ENCODE results near the gene GPR25.

GPR25 gene, protein sequence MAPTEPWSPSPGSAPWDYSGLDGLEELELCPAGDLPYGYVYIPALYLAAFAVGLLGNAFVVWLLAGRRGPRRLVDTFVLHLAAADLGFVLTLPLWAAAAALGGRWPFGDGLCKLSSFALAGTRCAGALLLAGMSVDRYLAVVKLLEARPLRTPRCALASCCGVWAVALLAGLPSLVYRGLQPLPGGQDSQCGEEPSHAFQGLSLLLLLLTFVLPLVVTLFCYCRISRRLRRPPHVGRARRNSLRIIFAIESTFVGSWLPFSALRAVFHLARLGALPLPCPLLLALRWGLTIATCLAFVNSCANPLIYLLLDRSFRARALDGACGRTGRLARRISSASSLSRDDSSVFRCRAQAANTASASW

DNA sequence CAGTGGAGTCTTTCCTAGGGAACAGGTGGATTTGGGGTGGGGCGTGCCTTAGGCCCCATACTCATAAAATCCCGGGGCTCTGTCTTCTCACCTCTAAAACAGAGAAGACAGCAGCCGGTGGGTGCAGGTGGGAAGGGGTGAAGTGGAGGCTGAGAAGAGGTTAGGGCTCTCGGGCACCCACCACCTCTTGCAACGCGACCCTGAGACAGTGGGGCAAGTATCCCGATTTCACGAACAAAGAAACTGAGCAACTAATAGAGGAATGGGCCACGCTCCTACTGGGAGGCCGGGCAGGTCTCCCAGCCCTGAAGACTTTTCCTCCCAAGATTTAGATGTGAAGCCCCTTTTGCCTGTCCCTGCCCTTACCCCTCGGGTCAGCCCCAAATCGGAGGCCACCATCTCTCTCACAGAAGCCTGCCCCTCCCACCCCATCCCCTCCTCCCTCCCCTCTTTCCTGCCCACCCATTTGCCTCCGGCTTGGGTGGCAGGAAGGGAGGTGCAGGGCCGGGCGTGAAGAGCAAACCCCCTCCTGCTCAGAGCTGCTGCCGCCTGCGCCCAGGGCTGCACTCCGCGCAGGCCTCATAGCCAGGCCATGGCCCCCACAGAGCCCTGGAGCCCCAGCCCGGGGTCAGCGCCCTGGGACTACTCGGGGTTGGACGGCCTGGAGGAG lies at the start of gene GPR25:
Gene GPR25, plus strand, starts transcription at position 536 of the 670 bp plus-strand sequence. Its CDS starts 57 bp downstream, at position 593.
- no peak for DNase-seq

DNA sequence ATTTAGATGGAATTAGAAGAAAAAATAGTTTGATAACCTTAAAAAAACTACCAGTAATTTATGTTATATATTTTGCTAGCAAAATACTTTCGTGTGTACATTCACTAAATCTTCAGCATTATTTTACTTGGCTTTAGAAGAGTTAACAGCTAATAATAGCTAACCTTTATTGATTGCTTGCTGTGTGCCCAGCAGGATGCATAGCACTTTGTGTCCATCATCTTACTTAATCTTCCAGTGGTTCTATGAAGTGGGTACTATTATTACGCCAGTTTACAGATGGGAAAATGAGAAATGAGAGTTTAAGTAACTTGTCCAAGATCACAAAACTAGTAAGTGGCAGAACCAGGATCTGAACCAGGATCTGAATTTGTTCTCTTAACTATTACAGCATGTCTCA lies 41.7 kb upstream of the GPR25 start:
- no peak for DNase-seq

DNA sequence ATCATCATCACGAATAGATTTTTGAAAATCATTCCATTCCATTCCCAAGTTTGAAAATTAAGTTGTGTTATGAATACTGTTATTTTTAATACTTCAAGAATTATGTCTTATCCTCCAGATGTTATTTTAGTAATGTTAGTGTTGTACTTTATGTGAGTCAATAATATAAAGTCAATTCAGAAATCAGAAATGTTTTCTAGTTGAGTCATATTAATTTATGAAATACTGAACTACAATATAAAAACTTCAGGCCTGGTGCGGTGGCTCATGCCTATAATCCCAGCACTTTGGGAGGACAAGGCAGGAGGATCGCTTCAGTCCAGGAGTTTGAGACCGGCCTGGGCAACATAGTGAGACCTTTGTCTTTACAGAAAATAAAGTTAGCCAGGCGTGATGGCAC lies 38.4 kb upstream of the GPR25 start:
- DNase-seq, result no peak

DNA sequence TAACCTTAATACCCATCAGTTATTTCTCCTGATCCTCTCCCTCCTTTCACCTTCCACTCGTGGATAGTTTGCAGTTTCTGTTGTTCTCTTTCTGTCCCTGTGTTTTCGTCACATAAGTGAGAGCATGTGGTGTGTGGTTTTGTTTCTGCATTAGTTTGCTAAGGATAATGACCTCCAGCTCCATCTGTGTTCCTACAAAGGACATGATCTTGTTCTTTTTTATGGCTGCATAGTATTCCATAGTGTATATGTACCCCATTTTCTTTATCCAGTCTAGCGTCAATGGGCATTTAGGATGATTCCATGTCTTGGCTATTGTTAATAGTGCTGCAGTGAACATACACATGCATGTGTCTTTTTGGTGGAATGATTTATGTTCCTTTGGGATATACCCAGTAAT lies 36.6 kb upstream of the GPR25 start:
- DNase-seq, result no peak

DNA sequence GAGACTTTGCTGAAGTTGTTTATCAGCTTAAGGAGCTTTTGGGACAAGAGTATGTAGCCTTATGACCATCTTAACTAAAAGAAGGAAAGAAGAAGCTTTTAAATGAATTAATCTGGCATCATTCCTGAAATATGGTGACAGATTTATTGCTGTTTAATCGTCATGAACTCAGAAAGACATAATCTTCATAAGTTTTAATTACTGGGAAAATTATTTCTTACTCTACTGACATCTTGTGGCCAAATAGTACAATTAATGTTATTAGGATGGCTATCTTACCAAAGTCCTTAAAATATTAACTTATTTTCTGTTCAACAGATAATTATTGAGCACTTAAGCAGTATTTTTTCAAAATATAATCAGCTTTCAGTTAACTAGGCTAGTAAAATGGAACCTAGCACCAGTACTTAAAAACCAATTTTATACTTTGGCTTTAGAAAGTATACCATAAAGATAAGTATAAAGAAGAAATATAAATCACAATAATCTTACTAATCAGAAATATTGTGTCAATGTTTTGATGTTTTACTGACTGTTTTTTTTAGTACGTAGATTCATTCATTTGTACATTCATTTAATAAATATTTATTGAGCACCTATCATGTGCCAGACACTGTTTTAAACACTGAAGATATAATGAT lies 34.7 kb upstream of the GPR25 start:
- DNase-seq, result no peak

DNA sequence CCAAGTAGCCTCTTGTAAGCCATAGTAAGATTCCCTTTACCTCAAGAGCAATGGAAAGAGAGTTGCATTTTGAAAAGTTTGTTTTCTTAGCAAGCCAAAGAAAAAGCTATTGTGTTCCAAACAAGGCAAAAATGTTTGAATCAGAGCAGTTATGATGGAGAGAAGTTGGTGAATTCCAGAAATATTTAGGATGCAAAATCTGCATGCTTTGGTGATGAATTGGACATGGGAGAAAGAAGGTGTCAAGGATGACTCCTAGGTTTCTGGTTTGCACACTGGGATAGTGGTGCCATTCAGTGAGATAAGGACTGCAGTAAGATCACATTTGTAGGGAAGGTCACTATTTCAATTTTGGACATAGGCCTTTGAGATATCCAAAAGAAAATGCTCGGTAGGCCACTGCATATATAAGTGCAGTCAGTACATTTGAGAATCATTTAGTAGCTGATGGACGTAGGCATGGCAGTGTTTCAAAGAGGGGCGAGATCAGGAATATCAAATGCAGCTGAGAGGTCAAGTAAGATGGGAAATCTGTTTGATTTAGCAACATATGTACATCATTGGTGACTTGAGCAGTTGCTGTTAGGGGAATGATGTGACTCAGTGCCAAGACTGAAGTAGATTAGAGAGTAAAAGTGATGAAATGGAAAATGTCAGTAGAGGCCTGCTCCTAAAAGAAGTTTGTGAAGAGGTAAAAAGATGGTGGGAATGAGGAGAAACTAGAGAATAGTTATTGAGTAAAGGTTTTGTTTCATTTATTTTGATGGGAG lies 33.9 kb upstream of the GPR25 start:
- no peak for DNase-seq

DNA sequence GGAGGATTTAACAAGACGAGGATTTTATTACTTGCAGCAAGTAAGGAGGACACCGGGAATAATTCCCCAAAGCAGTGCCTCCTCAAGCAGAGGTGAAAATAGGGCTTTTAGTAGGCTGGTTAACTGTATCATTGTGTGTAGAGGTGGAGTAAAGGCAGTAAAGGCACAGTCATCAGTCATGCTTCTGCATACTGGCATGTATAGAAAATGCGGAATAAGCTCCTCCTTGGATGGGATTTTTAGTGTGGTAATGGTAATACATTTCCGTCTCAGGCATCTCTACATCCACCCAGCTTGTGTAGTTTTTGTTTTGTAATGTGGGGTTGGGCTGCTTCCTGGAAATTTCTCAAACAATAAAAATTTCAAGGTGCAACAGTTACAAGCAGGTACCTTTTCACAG lies 27.4 kb upstream of the GPR25 start:
- DNase-seq, result no peak

DNA sequence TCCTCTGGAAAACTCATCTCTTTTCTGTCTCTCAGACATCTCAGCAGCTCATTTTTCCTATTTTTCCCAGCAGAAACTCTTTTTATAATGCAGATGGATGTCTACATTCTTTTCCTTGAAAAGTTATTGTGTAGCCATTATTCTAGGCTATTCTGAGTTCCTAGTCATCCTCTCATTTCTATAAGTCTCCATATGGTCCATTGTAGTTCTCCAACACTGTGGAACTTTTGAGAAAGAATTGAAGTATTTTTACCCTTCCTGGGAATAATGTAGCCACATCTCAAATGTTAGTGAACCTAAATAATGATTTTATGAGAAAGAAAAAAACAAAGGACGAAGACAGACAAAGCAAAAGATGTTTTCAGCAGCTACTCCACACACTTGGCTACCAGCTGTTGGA lies 26.4 kb upstream of the GPR25 start:
- DNase-seq, result no peak

DNA sequence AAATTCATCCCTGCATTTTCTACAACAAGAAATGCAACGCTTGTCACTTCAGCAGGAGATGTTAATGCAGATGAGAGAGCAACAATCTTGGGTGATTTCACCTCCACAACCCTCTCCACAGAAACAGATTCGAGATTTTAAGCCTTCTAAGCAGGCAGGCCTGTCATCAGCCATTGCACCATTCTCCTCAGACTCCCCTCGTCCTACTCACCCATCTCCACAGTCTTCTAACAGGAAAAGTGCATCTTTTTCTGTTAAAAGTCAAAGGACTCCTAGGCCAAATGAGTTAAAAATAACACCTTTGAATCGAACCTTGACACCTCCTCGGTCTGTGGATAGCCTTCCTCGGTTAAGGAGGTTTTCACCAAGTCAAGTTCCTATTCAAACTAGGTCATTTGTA lies 23.4 kb upstream of the GPR25 start:
- DNase-seq, result no peak

DNA sequence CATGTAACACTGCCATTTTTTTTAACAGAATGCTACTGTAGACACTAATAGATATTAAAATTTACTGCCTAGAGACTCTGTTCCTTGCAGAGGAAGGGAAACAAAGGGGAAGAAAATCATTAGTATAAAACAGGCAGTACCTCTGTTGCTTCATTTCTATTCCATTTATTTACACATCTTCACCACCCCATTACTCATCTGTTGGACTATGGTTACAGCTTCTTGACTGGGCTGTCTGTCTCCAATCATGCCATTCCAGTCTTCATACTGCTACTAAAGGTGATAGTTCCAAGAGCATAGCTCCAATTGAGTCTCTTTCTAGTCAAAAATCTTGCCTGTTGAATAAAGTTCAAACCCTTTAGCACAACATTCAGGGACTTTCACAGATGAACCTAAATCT lies 22.2 kb upstream of the GPR25 start:
- DNase-seq, result no peak

DNA sequence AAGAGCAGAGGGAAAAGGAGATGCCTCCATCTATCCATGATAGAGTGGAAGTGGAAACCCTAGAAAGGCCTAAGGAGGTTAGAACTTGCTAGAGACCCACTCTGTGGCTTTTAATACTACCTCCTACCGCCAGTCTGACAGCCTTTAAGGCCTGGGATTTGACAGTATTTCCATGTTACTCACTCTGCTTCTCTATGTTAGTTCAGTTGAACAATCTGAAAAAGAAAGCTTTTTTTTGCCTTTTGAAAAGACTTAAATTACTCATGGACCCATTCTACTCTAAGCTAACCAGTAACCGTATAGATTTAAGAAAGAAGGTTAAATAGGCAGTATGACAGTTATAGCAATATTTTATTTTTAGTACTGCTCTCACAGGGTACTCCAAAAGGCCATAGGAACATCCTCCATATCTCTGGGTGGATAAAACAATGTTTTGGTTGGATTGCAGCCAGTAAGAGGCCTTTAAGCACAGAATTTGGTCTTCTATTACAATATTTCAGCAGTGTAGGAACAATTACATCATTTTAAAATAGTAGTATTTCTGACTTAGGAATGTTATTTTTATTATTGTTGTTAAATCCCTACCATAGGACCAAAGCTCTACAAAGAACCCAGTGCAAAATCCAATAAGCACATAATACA lies 15.9 kb upstream of the GPR25 start:
- DNase-seq, result no peak

DNA sequence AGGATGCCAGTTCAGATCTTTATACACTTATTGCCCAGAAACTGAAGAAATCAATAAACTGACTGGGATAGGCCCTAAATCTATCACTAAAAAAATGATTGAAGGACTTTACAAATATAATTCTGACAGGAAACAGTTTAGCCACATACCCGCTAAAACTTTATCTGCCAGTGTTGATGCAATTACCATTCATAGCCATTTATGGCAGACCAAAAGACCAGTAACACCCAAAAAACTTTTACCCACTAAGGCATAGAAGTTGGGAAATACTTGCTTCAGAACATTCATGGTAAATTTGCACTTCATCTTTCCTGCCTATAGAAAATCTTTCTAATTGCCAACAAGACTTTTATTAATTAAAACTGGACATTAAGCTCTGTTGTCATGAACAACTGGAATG lies 15.0 kb upstream of the GPR25 start:
- DNase-seq, result no peak

DNA sequence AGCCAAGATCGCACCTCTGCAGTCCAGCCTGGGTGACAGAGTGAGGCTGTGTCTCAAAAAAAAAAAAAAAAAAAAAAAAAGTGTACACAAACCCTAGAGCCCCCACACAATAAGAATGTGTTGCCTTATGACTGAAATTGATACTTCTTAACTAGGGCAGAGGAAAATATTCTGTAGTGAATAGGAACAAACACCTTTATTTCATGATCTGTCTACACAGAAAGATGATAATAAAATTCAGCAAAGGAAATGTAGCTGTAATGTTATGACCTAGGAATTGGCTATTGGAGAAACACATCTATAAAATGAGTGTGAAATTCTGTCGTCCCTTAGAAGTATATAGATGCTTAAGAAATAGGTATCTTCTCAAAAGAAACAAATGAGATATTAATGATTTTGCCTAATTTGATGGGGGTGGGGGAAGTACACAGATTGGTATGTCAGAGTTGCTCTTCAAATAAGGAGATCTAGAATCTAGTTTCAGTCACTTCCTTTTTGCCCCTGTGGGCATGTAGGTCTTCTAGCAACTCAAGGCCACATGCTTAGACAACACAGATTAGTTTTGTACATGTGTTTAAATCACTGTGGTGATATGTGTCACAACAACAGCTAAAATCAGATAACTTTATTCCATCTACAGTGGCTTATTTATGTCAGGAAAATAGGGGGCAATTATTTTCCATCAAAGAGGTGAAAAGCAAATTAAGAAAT lies 10.7 kb upstream of the GPR25 start:
- no peak for DNase-seq

DNA sequence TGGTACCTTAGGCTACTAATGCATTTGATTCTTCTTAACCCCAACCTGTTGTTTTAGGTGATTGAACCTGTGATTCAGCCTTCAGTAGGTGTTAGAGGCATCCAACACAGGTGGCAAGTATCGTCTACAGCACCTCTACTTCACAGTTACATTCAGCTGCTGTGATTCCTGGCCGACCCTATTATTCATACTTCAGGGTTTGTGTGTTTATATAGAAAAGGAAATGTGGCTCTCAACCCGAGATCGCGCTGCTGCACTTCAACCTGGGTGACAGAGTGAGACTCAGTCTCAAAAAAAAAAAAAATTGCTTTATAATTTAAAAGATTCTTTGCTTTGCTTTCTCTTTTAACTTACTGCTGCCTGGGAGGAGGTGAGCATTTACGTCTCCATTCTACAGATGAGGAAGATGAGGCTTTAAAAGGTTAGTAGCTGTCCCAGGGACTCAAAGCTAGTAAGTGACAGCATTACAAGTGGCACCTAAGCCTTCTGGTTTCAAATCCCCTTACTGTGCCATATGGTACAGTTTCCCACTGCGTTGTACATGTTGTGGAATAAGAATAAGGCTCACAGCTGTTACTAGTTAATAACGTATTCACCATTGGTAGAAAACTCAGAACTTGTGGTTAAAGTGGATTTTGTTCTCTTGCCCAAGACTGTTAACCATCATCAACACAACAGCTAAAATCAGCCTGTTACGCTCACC lies 9.9 kb upstream of the GPR25 start:
- no peak for DNase-seq

DNA sequence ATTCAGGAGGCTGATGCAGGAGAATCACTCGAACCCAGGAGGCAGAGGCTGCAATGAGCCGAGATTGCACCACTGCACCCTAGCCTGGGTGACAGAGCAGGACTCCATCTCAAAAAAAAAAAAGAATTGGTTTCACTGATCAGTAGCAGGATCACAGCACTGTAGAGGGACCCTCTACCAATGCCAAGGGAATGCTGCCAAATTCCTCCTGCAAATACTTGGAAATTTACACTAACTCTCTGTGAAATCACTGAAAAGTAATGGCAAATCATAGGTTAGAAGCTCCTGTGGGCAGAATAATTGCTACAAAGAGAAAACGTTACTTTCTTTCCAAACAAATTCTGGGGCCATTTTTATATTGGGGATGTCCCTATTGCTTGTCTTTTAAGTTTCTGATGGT lies 6.7 kb upstream of the GPR25 start:
- no peak for DNase-seq

DNA sequence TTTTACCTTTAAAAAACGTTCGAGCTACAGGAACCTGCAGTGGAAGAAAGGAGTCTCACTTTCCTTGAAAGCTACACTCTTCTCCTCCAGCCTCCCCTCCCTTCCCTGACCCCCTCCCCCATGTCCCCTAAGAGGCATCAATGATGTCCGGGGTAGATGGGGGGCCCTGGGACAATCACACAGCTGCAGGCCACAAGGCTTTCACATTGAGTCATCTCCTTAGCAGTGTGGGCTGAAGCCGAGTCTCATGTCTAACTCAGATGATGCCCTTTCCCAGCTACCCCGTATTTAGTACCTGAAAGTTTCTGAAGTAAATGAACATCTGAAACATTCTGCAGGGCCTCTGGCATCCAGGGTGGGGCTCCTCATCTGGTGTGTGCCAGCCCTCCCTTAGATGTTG lies 6.3 kb upstream of the GPR25 start:
- DNase-seq, result no peak

DNA sequence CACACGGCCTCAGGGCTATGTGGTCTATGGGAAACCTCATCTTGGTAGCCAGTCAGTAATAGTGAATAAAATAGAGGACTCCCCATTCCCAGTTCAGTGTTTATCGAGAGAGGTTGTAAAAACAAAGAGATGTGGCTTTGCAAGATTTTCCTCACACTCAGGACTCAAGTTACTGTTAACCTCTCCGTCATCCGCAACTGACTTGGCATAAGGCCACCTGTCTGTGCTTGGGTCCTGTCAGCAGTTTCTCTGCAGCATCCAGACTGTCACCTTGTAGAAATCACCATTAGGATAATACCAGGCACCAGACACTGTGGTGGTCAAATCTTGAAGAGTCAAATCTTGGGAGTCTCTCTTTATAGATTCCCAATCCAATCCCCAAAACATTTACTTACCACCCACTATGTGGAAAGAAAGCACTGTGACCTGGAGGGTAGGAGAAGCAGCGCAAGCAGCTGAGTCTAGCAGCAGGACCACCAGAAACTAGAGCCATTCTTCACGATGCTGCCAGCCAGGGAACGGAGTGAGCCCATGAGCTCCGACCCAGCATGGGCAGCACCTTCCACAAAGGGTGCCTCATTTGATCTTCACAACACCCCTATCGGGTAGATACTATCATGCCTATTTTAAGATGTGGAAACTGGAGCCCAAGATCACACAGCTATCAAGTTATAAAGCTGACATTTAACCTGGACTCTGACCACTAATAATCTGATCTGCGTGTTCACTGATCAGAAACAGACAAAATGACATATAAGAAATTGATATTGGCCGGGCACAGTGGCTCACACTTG lies 5.6 kb upstream of the GPR25 start:
- DNase-seq, result no peak

DNA sequence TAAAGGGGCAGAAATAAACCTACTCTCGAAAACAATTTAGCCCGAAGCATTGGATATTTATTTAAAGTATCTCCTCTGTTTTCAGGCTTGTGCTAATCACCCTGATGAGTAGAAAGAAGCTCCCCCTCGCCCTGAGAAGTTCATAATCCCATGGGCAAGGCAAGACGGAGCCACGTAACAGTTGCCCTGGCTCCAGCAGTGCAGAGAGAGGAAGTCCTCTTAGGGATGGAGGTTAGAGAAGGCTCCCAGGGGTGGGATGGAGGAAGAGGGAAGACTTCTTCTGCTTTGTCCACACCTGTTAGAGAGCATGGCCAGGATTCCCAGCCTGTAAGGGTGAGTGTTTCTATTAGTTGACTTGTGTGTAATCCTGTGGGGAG lies 3.4 kb upstream of the GPR25 start:
- no peak for DNase-seq

DNA sequence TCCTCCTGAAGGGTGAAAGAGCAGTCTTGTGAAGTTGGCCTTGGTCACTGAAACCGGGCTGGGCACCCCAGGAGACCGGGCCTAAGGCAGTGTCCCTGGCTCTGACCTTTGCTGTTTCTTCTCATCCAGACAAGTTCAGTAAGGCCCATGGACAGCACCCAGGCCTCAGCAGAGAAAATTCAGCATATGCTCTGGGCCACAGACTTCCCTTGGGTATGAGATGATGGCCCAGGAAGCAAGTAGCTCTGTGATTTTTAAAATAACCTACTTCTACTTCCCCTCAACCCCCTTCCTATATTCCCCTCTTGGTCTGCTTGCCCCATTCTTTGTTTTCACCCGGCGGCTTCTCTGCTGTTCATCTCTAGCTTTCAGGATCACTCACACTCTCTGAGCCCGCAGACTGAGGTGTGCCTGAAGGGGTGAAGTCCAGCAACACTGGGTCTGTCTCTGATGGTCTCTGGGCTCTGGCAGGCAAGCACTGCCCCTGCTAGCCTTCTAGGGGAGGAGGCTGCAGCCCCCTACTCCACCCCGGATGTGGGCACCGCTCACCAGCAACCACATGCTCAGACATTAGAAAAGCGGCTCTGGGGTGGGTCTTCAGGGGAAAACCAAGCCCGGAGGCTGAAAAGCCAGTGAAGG lies 2.9 kb upstream of the GPR25 start:
- no peak for DNase-seq

DNA sequence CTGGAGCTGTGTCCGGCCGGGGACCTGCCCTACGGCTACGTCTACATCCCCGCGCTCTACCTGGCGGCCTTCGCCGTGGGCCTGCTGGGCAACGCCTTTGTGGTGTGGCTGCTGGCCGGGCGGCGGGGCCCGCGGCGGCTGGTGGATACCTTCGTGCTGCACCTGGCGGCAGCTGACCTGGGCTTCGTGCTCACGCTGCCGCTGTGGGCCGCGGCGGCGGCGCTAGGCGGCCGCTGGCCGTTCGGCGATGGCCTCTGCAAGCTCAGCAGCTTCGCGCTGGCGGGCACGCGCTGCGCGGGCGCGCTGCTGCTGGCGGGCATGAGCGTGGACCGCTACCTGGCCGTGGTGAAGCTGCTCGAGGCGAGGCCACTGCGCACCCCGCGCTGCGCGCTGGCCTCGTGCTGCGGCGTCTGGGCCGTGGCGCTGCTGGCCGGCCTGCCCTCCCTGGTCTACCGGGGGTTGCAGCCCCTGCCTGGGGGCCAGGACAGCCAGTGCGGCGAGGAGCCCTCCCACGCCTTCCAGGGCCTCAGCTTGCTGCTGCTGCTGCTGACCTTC lies 412 bp downstream of the GPR25 start:
- DNase-seq, result no peak

Data from activated CD8-positive, alpha-beta memory T cell treated with anti-CD3 and anti-CD28 coated beads, Interleukin-2, amount 50 U/mL, for 48 hours (primary cell).